BJ (cell line): ENCODE measurements around the gene MEIS3. TPM values are rescaled to one million over a fixed set of nuclear protein-coding genes. Genes with fewer than 3 reads are reported as not detected.
"Not testable (repeated sequence)": the region's sequence is repeated elsewhere in the genome, so short reads cannot be mapped to it uniquely, and the experiment has no call there.

Experiments
- CTCF ChIA-PET: fragments of 350-600 bp; formaldehyde crosslinking; extraction: SDS; loops from one replicate; lab custom pipeline; 2021; ENCODE audit warnings: antibody characterized with exemption, inconsistent platforms; lab: Yijun Ruan, JAX
- POLR2A ChIA-PET: fragments of 300-600 bp; sonication (Branson Sonifier 250); formaldehyde crosslinking; extraction: SDS; loops from one replicate; lab custom pipeline; 2021; ENCODE audit warnings: antibody characterized with exemption; lab: Charles Lee
- DNase-seq: peaks from one replicate; pipeline ENCODE4 v3.0.0-alpha.2; 2011; ENCODE audit warnings: low read depth
- H3K27me3 ChIP-seq: 2 replicates; pipeline ENCODE4 v1.6.0; 2011; ENCODE audit warnings: low read length; ENCODE audit not compliant: control insufficient read depth, insufficient read depth
- H3K36me3 ChIP-seq: 2 replicates; pipeline ENCODE4 v1.5.1; 2011; ENCODE audit warnings: low read length; ENCODE audit not compliant: control insufficient read depth, insufficient read depth
- H3K4me3 ChIP-seq: 2 replicates; pipeline ENCODE4 v1.5.1; 2011; ENCODE audit warnings: low read depth, mild to moderate bottlenecking, control low read depth, low read length
- CTCF ChIP-seq: IDR thresholded peaks from 2 replicates; pipeline ENCODE4 v1.5.1; 2011; ENCODE audit warnings: low read depth, mild to moderate bottlenecking, control low read depth, inconsistent platforms, low read length, moderate library complexity; ENCODE audit not compliant: insufficient read depth
- polyA plus RNA-seq: library from polyadenylated mRNA; depleted of rRNA; stranded (reverse); fragments of >200 nt; gene quantifications from 2 replicates; pipeline ENCODE4 v1.2.3, GENCODE V29; 2011

MEIS3 gene
- polyA plus RNA-seq, 1 experiment = 51.3 TPM

GRCh38 chr19:47370045-47370611 lies 49.2 kb downstream of the MEIS3 start:
- POLR2A ChIA-PET = interaction anchor here (0.5 kb wide), 1 partner anchor 114 kb away, joined by 4 read pairs; the partner anchor contains the start of gene CCDC9

GRCh38 chr19:47365455-47365854 lies 53.9 kb downstream of the MEIS3 start:
- peaks cover 16% of the 10 kb centered on the region for H3K36me3 ChIP-seq
- POLR2A ChIA-PET, H3K27me3 ChIP-seq, H3K4me3 ChIP-seq, DNase-seq: not testable (repeated sequence)
- CTCF ChIA-PET = interaction anchor here (0.6 to 3.4 kb wide), 3 partner anchors 16 to 50 kb away, joined by 3 to 13 read pairs (median 3); partner anchors contain the start of gene DHX34

More at GRCh38 chr19:47370045-47370611, 49.2 kb downstream of the MEIS3 start:
- Histone ChIP-seq H3K4me3 (no peak overlapping the region), H3K27me3 (no peaks in the 10 kb centered on the region), H3K36me3 (peaks cover 30% of the 10 kb centered on the region)
- TF ChIP-seq CTCF = no peak
- CTCF ChIA-PET = interaction anchor here (0.9 to 4.3 kb wide), 3 partner anchors 21 to 124 kb away, joined by 3 to 16 read pairs (median 3); partner anchors contain the start of gene DHX34
- no peak for DNase-seq

- H3K4me3 ChIP-seq = no peak overlapping the region
- ChIA-PET POLR2A (no interaction called here), CTCF (interaction anchor here (0.8 to 3.4 kb wide), 3 partner anchors 15 to 67 kb away, joined by 3 to 13 read pairs (median 3); partner anchors contain the start of gene DHX34)
- peaks cover 19% of the 10 kb centered on the region for H3K36me3 ChIP-seq
- no peaks in the 10 kb centered on the region for H3K27me3 ChIP-seq
- no peak for DNase-seq
- no peak for TF ChIP-seq CTCF
Measured at GRCh38 chr19:47363758-47364531, 55.4 kb downstream of the MEIS3 start.

- POLR2A ChIA-PET = no interaction called here
- peaks cover 30% of the 10 kb centered on the region for H3K36me3 ChIP-seq
- CTCF ChIA-PET = interaction anchor here (1.5 kb wide), 1 partner anchor 10 kb away, joined by 3 read pairs; no protein-coding TSS in a partner anchor
Measured at GRCh38 chr19:47362321-47362720, 57.0 kb downstream of the MEIS3 start.

GRCh38 chr19:47358936-47359335 lies 60.4 kb downstream of the MEIS3 start:
- ChIA-PET POLR2A (no interaction called here), CTCF (interaction anchor here (1.1 to 1.9 kb wide), 2 partner anchors 10 to 64 kb away, joined by 4 to 5 read pairs; partner anchors contain the start of gene DHX34)
- Histone ChIP-seq H3K4me3 (no peak overlapping the region), H3K36me3 (peaks cover 33% of the 10 kb centered on the region), H3K27me3 (no peaks in the 10 kb centered on the region)
- DNase-seq = no peak
- TF ChIP-seq CTCF = no peak

More at GRCh38 chr19:47362321-47362720, 57.0 kb downstream of the MEIS3 start:
- DNase-seq = no peak
- no peak for TF ChIP-seq CTCF
- Histone ChIP-seq H3K27me3 (no peaks in the 10 kb centered on the region), H3K4me3 (no peak overlapping the region)
